ENCODE data around the gene PARD3B. TPM values are rescaled to one million over a fixed set of nuclear protein-coding genes. Genes with fewer than 3 reads are reported as not detected.
A peak's percentile ranks its signal among the peaks of the same experiment; 100 is the strongest.

The PARD3B gene
- total RNA-seq, 2 donors from 2014 or later = 0.52 TPM; not detected in 1

DNA sequence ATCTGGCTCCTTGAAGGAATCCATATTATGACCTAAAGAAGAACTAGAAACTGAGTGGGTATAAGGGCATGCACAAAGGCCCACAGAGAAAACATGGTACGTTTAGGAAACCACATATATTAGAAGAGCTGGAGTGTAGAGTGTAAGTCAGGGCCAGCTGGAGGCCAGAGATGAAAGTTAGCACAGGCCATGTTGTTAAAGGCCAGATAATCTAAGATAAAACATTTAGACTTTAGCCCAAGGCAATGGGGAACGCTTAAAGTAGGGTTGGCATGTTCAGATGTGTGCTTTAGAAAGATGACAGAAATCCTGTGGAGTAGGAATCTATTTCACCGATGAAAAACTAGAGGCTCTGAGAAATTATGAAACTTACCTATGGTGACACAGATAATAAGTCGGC lies 907.9 kb downstream of the PARD3B start:
- no peak overlapping the region for H3K27ac Mint-ChIP-seq
- ATAC-seq = no peak
- no peaks in the 10 kb centered on the region for H3K4me1 Mint-ChIP-seq (ENCODE audit: low read depth in 2 of 2)
- no peak overlapping the region for H3K4me3 Mint-ChIP-seq
- DNase-seq (ENCODE audit: low spot score) = no peak
- no peaks in the 10 kb centered on the region for H3K36me3 Mint-ChIP-seq
- peaks cover 5% of the 10 kb centered on the region for H3K9me3 Mint-ChIP-seq
- peaks cover 2 to 3% of the 10 kb centered on the region in 2 donors for H3K27me3 Mint-ChIP-seq

DNA sequence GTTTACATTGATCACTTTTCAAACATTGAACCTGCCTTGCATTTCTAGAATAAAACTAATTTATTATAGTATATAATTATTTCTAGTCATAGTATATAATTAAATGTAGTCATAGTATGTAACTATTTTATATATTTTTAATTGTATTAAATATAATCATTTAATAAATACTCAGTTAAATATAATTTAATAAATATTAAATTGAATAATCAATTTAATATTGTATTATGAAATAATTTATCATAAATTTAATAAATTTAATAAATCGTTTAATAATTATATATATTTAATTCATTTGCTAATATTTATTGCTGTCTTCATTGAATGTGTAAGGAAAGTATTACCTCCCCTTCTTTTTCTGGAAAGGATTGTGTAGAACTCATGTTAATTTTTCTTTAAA lies 911.4 kb downstream of the PARD3B start:
- peaks cover 3 to 8% of the 10 kb centered on the region in 2 donors for H3K27me3 Mint-ChIP-seq
- no peak overlapping the region for H3K4me3 Mint-ChIP-seq
- ATAC-seq (no peak), DNase-seq (ENCODE audit: low spot score) (no peak)
- H3K9me3 Mint-ChIP-seq = peaks cover 4% of the 10 kb centered on the region
- no peaks in the 10 kb centered on the region for H3K36me3 Mint-ChIP-seq
- H3K27ac Mint-ChIP-seq = no peak overlapping the region
- peaks cover 0 to 3% of the 10 kb centered on the region in 2 donors for H3K4me1 Mint-ChIP-seq (ENCODE audit: low read depth in 2 of 2)

GRCh38 chr2:205460217-205460616 lies 914.9 kb downstream of the PARD3B start:
- Mint-ChIP-seq H3K27me3 (peaks cover 3 to 8% of the 10 kb centered on the region in 2 donors), H3K36me3 (no peaks in the 10 kb centered on the region), H3K27ac (no peak overlapping the region), H3K9me3 (peaks cover 4% of the 10 kb centered on the region), H3K4me1 (ENCODE audit: low read depth in 2 of 2) (peaks cover 0 to 4% of the 10 kb centered on the region in 2 donors), H3K4me3 (no peak overlapping the region)
- ATAC-seq = no peak
- DNase-seq (ENCODE audit: low spot score) = no peak

DNA sequence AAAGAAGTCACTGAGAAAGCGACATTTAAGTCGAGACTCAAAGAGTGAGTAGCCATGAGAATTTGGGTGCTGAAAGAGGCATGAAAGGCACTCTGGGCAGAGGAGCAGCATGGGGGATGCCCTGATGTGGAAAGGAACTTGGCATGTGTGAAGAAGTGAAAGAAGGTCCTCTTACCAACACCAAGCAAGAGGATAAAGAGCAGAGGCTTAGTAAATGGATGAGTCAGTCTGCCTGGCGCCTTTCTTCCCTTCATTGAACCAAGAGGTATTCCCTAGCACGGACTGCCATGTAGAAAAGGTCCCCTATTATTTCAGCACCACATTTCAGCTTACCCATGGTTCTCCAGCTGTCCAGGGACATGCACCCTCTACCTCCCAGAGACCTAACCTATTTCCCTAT lies 915.9 kb downstream of the PARD3B start:
- peaks cover 0 to 4% of the 10 kb centered on the region in 2 donors for H3K4me1 Mint-ChIP-seq (ENCODE audit: low read depth in 2 of 2)
- H3K27ac Mint-ChIP-seq = no peak overlapping the region
- H3K4me3 Mint-ChIP-seq = no peak overlapping the region
- no peaks in the 10 kb centered on the region for H3K36me3 Mint-ChIP-seq
- peaks cover 4% of the 10 kb centered on the region for H3K9me3 Mint-ChIP-seq
- H3K27me3 Mint-ChIP-seq = peaks cover 3 to 8% of the 10 kb centered on the region in 2 donors
- no peak for DNase-seq (ENCODE audit: low spot score)
- ATAC-seq = peak in 1 of 2 donors; percentile 37

DNA sequence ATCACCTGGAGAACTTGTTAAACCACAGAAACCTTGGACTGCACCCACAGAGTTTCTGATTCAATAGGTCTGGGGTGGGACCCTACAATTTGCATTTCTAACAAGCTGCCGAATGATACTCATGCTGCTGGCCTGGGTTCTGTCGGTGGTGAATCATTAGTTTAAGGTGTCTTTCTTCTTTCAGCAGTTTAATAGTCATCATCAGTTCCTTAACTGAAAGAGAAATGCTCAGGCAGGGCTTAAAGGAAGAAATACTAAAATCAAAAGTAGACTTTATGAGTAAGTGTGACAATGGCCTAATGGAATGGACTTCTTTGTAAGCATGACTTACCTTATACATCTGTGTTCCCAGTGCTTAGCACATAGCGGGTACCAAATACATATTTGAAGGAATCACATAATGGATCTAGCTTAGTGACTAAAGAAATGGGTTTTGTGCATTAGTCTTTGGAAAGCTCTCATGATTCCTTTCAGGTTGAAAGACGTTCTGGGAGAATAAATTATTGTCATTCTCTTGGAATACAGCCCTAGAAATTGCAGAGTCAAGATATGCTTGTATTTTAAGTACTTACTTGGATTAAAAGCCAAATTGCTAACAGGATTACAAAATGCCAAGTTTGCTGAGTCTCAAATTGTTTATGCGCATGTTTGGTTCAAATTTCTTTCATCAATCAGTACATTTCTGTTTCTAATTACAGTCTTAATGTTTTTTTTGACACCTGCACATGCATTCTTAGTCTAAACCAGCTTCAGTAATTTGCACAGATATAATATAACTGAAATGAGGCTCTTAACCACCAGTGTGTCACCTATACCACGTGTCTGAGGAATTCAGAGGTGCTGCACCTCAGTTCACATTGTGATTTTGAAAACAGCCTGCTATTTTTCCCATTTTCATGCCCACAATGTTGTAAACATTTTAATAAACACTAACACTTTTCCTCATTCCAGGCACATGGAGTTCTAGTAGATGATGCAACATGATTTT lies 916.7 kb downstream of the PARD3B start:
- H3K9me3 Mint-ChIP-seq = peaks cover 4% of the 10 kb centered on the region
- ATAC-seq (peak; percentile 65 to 69), DNase-seq (ENCODE audit: low spot score) (no peak)
- no peak overlapping the region for H3K4me3 Mint-ChIP-seq
- H3K27ac Mint-ChIP-seq = no peak overlapping the region
- peaks cover 0 to 4% of the 10 kb centered on the region in 2 donors for H3K4me1 Mint-ChIP-seq (ENCODE audit: low read depth in 2 of 2)
- peaks cover 3 to 8% of the 10 kb centered on the region in 2 donors for H3K27me3 Mint-ChIP-seq
- no peaks in the 10 kb centered on the region for H3K36me3 Mint-ChIP-seq

DNA sequence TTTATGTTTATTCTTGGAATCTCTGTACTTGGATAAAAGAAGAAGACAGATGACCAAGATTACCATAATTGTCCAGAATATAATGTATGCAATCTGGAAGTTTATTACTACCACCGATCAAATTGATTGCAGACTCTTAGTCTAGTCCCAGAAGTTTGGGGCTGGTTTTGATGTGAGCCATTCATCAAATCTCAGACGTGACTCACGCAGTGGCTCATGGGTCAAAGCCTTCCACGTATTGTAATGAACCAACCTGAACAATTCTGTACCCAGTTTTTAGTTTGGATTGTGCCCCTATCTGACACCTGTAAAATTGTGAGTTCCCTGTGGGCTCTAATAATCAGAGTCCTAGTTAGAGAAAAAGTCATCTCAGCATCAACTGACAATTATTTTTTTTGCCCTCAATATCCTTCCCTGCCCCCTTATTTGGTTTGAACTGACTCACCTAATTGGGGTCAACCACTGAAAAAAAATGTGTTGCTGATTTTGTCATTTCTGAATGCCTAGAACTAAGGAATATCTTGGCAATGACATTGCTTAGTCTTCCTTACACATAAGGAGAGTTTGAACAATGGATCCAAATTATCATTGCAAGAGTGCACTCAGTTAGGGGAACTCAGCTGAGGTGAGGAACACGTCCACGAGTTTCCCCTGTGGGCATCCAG lies 917.5 kb downstream of the PARD3B start:
- no peak overlapping the region for H3K4me3 Mint-ChIP-seq
- DNase-seq (ENCODE audit: low spot score) (no peak), ATAC-seq (no peak)
- peaks cover 3 to 8% of the 10 kb centered on the region in 2 donors for H3K27me3 Mint-ChIP-seq
- H3K9me3 Mint-ChIP-seq = peaks cover 4% of the 10 kb centered on the region
- H3K27ac Mint-ChIP-seq = no peak overlapping the region
- H3K36me3 Mint-ChIP-seq = no peaks in the 10 kb centered on the region
- H3K4me1 Mint-ChIP-seq (ENCODE audit: low read depth in 2 of 2) = peaks cover 0 to 4% of the 10 kb centered on the region in 2 donors

GRCh38 chr2:205463466-205464025 lies 918.3 kb downstream of the PARD3B start:
- no peaks in the 10 kb centered on the region for H3K36me3 Mint-ChIP-seq
- no peak for ATAC-seq

DNA sequence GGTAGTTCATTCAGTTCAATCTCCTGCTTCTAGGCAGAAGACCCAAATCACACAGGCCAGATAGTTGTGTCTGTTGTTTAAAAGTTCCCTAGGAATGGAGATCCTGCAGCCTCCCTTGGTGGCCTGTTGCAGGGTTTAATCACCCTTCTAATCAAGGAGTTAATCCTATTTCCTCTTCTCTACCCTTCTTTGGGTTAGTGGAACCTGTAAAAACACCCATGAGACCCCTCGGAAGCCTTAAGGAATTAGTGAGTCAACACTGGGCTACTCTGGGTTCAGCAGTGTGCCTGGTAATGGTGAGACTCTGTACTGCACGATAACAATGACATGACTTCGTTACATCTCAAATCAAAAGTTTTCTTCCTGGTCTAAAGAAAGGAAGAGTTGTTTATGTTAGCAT lies 919.4 kb downstream of the PARD3B start:
- ATAC-seq (no peak), DNase-seq (ENCODE audit: low spot score) (no peak)
- Mint-ChIP-seq H3K4me3 (no peak overlapping the region), H3K9me3 (no peaks in the 10 kb centered on the region), H3K27ac (no peak overlapping the region), H3K27me3 (no peaks in the 10 kb centered on the region), H3K36me3 (no peaks in the 10 kb centered on the region), H3K4me1 (ENCODE audit: low read depth in 2 of 2) (peaks cover 0 to 4% of the 10 kb centered on the region in 2 donors)

More at GRCh38 chr2:205463466-205464025, 918.3 kb downstream of the PARD3B start:
- H3K27me3 Mint-ChIP-seq = peaks cover 0 to under 1% of the 10 kb centered on the region in 2 donors
- H3K27ac Mint-ChIP-seq = no peak overlapping the region
- H3K4me3 Mint-ChIP-seq = no peak overlapping the region
- H3K4me1 Mint-ChIP-seq (ENCODE audit: low read depth in 2 of 2) = peaks cover 0 to 4% of the 10 kb centered on the region in 2 donors
- H3K9me3 Mint-ChIP-seq = no peaks in the 10 kb centered on the region
- no peak for DNase-seq (ENCODE audit: low spot score)

GRCh38 chr2:205465791-205466190 lies 920.5 kb downstream of the PARD3B start:
- DNase-seq (ENCODE audit: low spot score) = no peak
- Mint-ChIP-seq H3K4me1 (ENCODE audit: low read depth in 2 of 2) (peaks cover 0 to 4% of the 10 kb centered on the region in 2 donors), H3K27ac (no peak overlapping the region), H3K4me3 (no peak overlapping the region), H3K9me3 (no peaks in the 10 kb centered on the region), H3K27me3 (no peaks in the 10 kb centered on the region), H3K36me3 (no peaks in the 10 kb centered on the region)
- no peak for ATAC-seq

DNA sequence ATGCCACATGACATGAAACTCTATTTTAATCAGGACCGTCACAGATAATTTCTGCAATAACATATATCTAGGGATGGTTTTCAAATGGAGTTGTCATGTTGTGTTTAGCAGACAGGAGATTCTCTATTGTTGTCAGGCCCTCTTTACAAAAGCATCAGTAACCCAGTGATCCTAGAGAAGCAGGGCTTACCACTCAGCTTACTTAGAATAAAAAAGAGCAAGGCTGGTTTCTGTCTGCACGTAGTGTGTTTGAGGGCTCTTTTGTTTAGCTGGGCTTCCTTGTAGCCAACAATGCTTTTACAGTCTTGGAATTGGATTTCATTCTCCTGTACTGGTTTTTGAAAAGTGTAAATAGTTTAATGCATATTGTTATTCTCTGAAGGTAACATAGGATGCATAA lies 926.5 kb downstream of the PARD3B start:
- no peak for ATAC-seq
- H3K4me1 Mint-ChIP-seq (ENCODE audit: low read depth in 2 of 2) = no peaks in the 10 kb centered on the region
- H3K4me3 Mint-ChIP-seq = no peak overlapping the region

DNA sequence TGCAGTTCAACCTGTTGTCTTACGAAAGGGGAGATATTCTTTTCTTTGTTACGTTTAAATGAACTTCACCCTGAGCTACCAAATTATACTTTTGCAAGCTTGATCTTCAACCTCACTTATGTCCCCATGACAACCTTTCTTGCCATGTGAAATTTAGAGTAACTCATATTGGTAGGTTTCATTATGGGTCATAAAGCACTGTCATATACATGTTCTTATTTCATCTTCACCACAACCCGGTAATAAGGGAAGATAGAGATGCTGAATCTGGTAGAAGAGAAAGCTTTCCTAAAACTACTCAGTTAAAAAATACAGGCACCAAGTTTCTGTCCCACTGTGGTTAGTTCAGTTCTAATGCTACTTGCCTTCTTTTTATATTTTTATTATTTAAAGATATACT lies 928.5 kb downstream of the PARD3B start:
- DNase-seq (ENCODE audit: low spot score) (no peak), ATAC-seq (no peak)
- no peak overlapping the region for H3K27ac Mint-ChIP-seq
- peaks cover 0 to 6% of the 10 kb centered on the region in 2 donors for H3K27me3 Mint-ChIP-seq
- H3K4me1 Mint-ChIP-seq (ENCODE audit: low read depth in 2 of 2) = no peaks in the 10 kb centered on the region
- no peaks in the 10 kb centered on the region for H3K36me3 Mint-ChIP-seq
- no peaks in the 10 kb centered on the region for H3K9me3 Mint-ChIP-seq
- no peak overlapping the region for H3K4me3 Mint-ChIP-seq

More for the DNA sequence above, 926.5 kb downstream of the PARD3B start:
- Mint-ChIP-seq H3K27ac (no peak overlapping the region), H3K27me3 (peaks cover 0 to 6% of the 10 kb centered on the region in 2 donors), H3K9me3 (no peaks in the 10 kb centered on the region), H3K36me3 (no peaks in the 10 kb centered on the region)
- DNase-seq (ENCODE audit: low spot score) = no peak

- no peak overlapping the region for H3K4me3 Mint-ChIP-seq
- no peaks in the 10 kb centered on the region for H3K9me3 Mint-ChIP-seq
- H3K27me3 Mint-ChIP-seq = peaks cover 0 to 6% of the 10 kb centered on the region in 2 donors
- ATAC-seq (no peak), DNase-seq (ENCODE audit: low spot score) (no peak)
- no peaks in the 10 kb centered on the region for H3K36me3 Mint-ChIP-seq
- no peak overlapping the region for H3K27ac Mint-ChIP-seq
- H3K4me1 Mint-ChIP-seq (ENCODE audit: low read depth in 2 of 2) = no peaks in the 10 kb centered on the region
These were observed 929.6 kb downstream of the PARD3B start for GRCh38 chr2:205474741-205475415.

GRCh38 chr2:205475416-205475768 lies 930.1 kb downstream of the PARD3B start:
- Mint-ChIP-seq H3K27me3 (peaks cover 0 to 6% of the 10 kb centered on the region in 2 donors), H3K9me3 (no peaks in the 10 kb centered on the region), H3K36me3 (no peaks in the 10 kb centered on the region), H3K4me3 (no peak overlapping the region), H3K27ac (no peak overlapping the region), H3K4me1 (ENCODE audit: low read depth in 2 of 2) (no peaks in the 10 kb centered on the region)
- ATAC-seq (no peak), DNase-seq (ENCODE audit: low spot score) (no peak)

Data from natural killer cell treated with Interleukin-12 subunit alpha and Interleukin-12 subunit beta and Interleukin-15 and Interleukin-18, amount 100 ng/mL, for 72 hours (primary cell).